ENCODE results near the gene PTK6.

- no peak for TF ChIP-seq CREB3 (CRISPR knock-in tag; IDR thresholded peaks at IDR 0.05)
- TF ChIP-seq ELF1 (CRISPR knock-in tag; IDR thresholded peaks at IDR 0.05): no peak
- no peak for TF ChIP-seq RXRA (CRISPR knock-in tag; IDR thresholded peaks at IDR 0.05)
- TF ChIP-seq HDAC2 (CRISPR knock-in tag; IDR thresholded peaks at IDR 0.05): no peak
- no peak for TF ChIP-seq ZBTB33 (CRISPR knock-in tag; IDR thresholded peaks at IDR 0.05)
- TF ChIP-seq BHLHE40 (IDR thresholded peaks at IDR 0.05; ENCODE audit: low read length): no peak
Measured at GRCh38 chr20:63484651-63485403, 52.3 kb downstream of the PTK6 start.

All from HepG2 (cell line).